K562 (cell line): ENCODE measurements around the gene VSIG10. TPM values are rescaled to one million over a fixed set of nuclear protein-coding genes. Genes with fewer than 3 reads are reported as not detected.

Experiments used
- ATAC-seq: fragments of 200-7000 bp; cut with Tn5 transposase; 3 replicates; pipeline ENCODE4 v1.9.1; 2020; ENCODE audit warnings: moderate library complexity
- BruUV-seq: library from RNA; stranded (reverse); fragments of 400-500 nt; replicated peaks from 2 replicates; lab custom pipeline; 2021; lab: Mats Ljungman, UMichigan
- CTCF ChIA-PET: fragments of 300-600 bp; formaldehyde crosslinking; extraction: SDS; loops from one replicate; lab custom pipeline; 2021; ENCODE audit warnings: low intra/inter-chr PET ratio; lab: Yijun Ruan, JAX
- POLR2A ChIA-PET: fragments of 300-600, 350-650 bp; sonication (Branson Sonifier 250); formaldehyde crosslinking; extraction: SDS; loops from one replicate; lab custom pipeline; 2021; ENCODE audit warnings: antibody characterized with exemption, inconsistent platforms; lab: Yijun Ruan, JAX
- DNase-seq, 4 experiments: peaks; one replicate each; pipeline versions ENCODE4 v3.0.0 to v3.0.0-alpha.2; 2011 to 2018; ENCODE audit warnings: low spot score in 3 of 4, mixed read lengths in 3 of 4; ENCODE audit errors: extremely low read depth in 1 of 4
- FAIRE-seq: peaks from 2 replicates; lab custom pipeline; 2011; peaks lifted over from hg19 to GRCh38; lab: Jason Lieb, UNC
- H2AFZ ChIP-seq: 2 replicates; pipeline ENCODE4 v1.6.0; 2011; ENCODE audit warnings: low read depth, low read length, control low read depth, inconsistent platforms
- H3K27ac ChIP-seq: fragments of 200-600 bp; 3 replicates; pipeline ENCODE4 v1.8.0; 2011; ENCODE audit warnings: low read depth, mild to moderate bottlenecking, control low read depth, inconsistent platforms, low read length, moderate library complexity, mixed read lengths; ENCODE audit errors: extremely low read depth
- H3K27me3 ChIP-seq, 2 experiments: fragments of 300-600 bp in 1 of 2; 2 replicates in 1 of 2; 3 replicates in 1 of 2; pipeline versions ENCODE4 v1.6.0 to v1.8.0; 2011; ENCODE audit warnings: inconsistent platforms in 2 of 2, low read length in 2 of 2, mild to moderate bottlenecking in 1 of 2, mixed read lengths in 1 of 2, moderate library complexity in 1 of 2; ENCODE audit not compliant: control insufficient read depth in 2 of 2, insufficient read depth in 2 of 2
- H3K36me3 ChIP-seq: fragments of 300-600 bp; 3 replicates; pipeline ENCODE4 v1.8.0; 2011; ENCODE audit warnings: mild to moderate bottlenecking, low read length, inconsistent platforms; ENCODE audit not compliant: control insufficient read depth, insufficient read depth
- H3K4me1 ChIP-seq, 2 experiments: fragments of 200-600 bp in 1 of 2; replicated peaks in 1 of 2; 2 replicates in 1 of 2; 3 replicates in 1 of 2; pipeline versions ENCODE4 v1.5.1 to v1.8.0; 2011; ENCODE audit warnings: inconsistent platforms in 2 of 2, low read length in 2 of 2, mild to moderate bottlenecking in 1 of 2, mixed read lengths in 1 of 2, moderate library complexity in 1 of 2; ENCODE audit not compliant: control insufficient read depth in 2 of 2, insufficient read depth in 2 of 2
- H3K4me2 ChIP-seq: 2 replicates; pipeline ENCODE4 v1.6.1; 2011; ENCODE audit warnings: low read length, control low read depth, inconsistent platforms, mixed read lengths; ENCODE audit not compliant: insufficient read depth
- H3K4me3 ChIP-seq: fragments of 200-600 bp; sonication (generic), shearing (Covaris generic); 2 replicates; pipeline ENCODE4 v1.5.1; 2016; ENCODE audit warnings: control low read depth, inconsistent platforms
- H3K79me2 ChIP-seq: fragments of 200-600 bp; 3 replicates; pipeline ENCODE4 v1.8.0; 2011; ENCODE audit warnings: low read length, inconsistent platforms; ENCODE audit not compliant: control insufficient read depth, insufficient read depth
- H3K9ac ChIP-seq, 2 experiments: 2 replicates each; pipeline versions ENCODE4 v1.6.0 to v1.6.1; 2011; ENCODE audit warnings: low read depth in 2 of 2, low read length in 2 of 2, control low read depth in 1 of 2, inconsistent platforms in 1 of 2, mild to moderate bottlenecking in 1 of 2, mixed read lengths in 1 of 2; ENCODE audit not compliant: insufficient read depth in 1 of 2
- H3K9me1 ChIP-seq: one replicate; pipeline ENCODE4 v1.6.0; 2011; ENCODE audit warnings: inconsistent platforms, mild to moderate bottlenecking, low read length, moderate library complexity; ENCODE audit not compliant: control insufficient read depth, insufficient read depth
- H3K9me3 ChIP-seq: replicated peaks from 2 replicates; pipeline ENCODE4 v1.5.1; 2011; ENCODE audit warnings: low read depth, low read length, inconsistent platforms; ENCODE audit not compliant: control insufficient read depth, insufficient read depth
- H4K20me1 ChIP-seq: replicated peaks from 2 replicates; pipeline ENCODE4 v1.6.1; 2011; ENCODE audit warnings: low read length, inconsistent platforms, mixed read lengths; ENCODE audit not compliant: control insufficient read depth, insufficient read depth
- ATF7 ChIP-seq: fragments of 450-650 bp; IDR thresholded peaks from 2 replicates; pipeline ENCODE4 v1.7.1; 2014; ENCODE audit warnings: mild to moderate bottlenecking, moderate library complexity
- BDP1 ChIP-seq: IDR thresholded peaks from 3 replicates; pipeline ENCODE4 v1.6.1; 2011; ENCODE audit not compliant: insufficient read length, insufficient read depth
- C11orf30 ChIP-seq: fragments of 450-650 bp; IDR thresholded peaks from 2 replicates; pipeline ENCODE4 v1.6.1; 2016; ENCODE audit warnings: low read depth, mild to moderate bottlenecking
- ETS2 ChIP-seq: IDR thresholded peaks from 2 replicates; pipeline ENCODE4 v1.6.1; 2016; ENCODE audit warnings: borderline replicate concordance, missing genetic modification characterization, mild to moderate bottlenecking, moderate library complexity, missing compliant biosample characterization; ENCODE audit not compliant: poor library complexity, severe bottlenecking
- GABPB1 ChIP-seq: sonication (generic); formaldehyde crosslinking; IDR thresholded peaks from 2 replicates; pipeline ENCODE4 v1.8.0; 2022; ENCODE audit warnings: mild to moderate bottlenecking, missing genetic modification reagents
- MBD2 ChIP-seq: sonication (generic); IDR thresholded peaks from 2 replicates; pipeline ENCODE4 v1.6.1; 2016; ENCODE audit warnings: low read depth, borderline replicate concordance
- NBN ChIP-seq: fragments of 450-650 bp; IDR thresholded peaks from 2 replicates; pipeline ENCODE4 v1.6.1; 2016; ENCODE audit warnings: low read depth, mild to moderate bottlenecking
- PRPF4 ChIP-seq: fragments of 200-400 bp; formaldehyde crosslinking; IDR thresholded peaks from one replicate; pipeline ENCODE4 v1.6.1; 2017; ENCODE audit warnings: low read length, low read depth, mild to moderate bottlenecking; ENCODE audit not compliant: insufficient read depth, poor library complexity, severe bottlenecking
- RBM15 ChIP-seq: fragments of 200-400 bp; formaldehyde crosslinking; IDR thresholded peaks from 2 replicates; pipeline ENCODE4 v1.6.1; 2018; ENCODE audit warnings: mild to moderate bottlenecking, low read length, moderate library complexity; ENCODE audit not compliant: insufficient read depth
- SREBF1 ChIP-seq: fragments of 150-350 bp; IDR thresholded peaks from 2 replicates; pipeline ENCODE4 v1.6.1; 2014; ENCODE audit warnings: antibody characterized with exemption, low read depth, low read length, borderline replicate concordance
- TAF7 ChIP-seq: fragments of 450-650 bp; IDR thresholded peaks from 2 replicates; pipeline ENCODE4 v1.6.1; 2016; ENCODE audit warnings: missing genetic modification characterization, missing compliant biosample characterization
- TCFL5 ChIP-seq: fragments of 250-450 bp; sonication (Bioruptor Pico); conservative IDR thresholded peaks from 2 replicates; pipeline ENCODE4 v1.6.1; 2021; ENCODE audit warnings: mild to moderate bottlenecking, moderate library complexity, matching md5 sums
- ZNF23 ChIP-seq: fragments of 250-450 bp; sonication (Bioruptor Pico); IDR thresholded peaks from 2 replicates; pipeline ENCODE4 v1.4.0; 2020; ENCODE audit warnings: mild to moderate bottlenecking
- ZNF561 ChIP-seq: fragments of 450-650 bp; formaldehyde crosslinking; conservative IDR thresholded peaks from 2 replicates; pipeline ENCODE4 v1.4.0; 2020; ENCODE audit warnings: mild to moderate bottlenecking, moderate library complexity
- WGBS: fragments of 100-300 bp; shearing (Covaris generic); methylation state at CpG from one replicate; pipeline ENCODE4 v1.1.6; 2016; ENCODE audit warnings: low coverage, mixed read lengths; ENCODE audit not compliant: insufficient coverage; ENCODE audit errors: missing lambda C conversion rate; 5-methylcytosine and 5-hydroxymethylcytosine counted together
- in situ Hi-C: fragments of 300-500 bp; cut with MboI; formaldehyde crosslinking; loops from 4 replicates; pipeline ENCODE4 v1.15.0; 2018; ENCODE audit warnings: inconsistent platforms, mixed read lengths
- intact Hi-C: fragments of 100-400 bp; cut with micrococcal nuclease; formaldehyde crosslinking; loops from 2 replicates; pipeline ENCODE4 v1.14.2; 2022
- polyA plus RNA-seq, 8 experiments: library from polyadenylated mRNA; depleted of rRNA in 4 of 8; stranded (reverse) in 5 of 8; unstranded in 3 of 8; fragments of >200 nt; fragmentation: Nextera tagmentation in 2 of 8; fragmentation: Illumina TruSeq in 1 of 8; extraction: Ambion mirVana in 2 of 8; extraction: Trizol in 1 of 8; gene quantifications; 2 replicates each; pipeline versions ENCODE4 v1.2.1 to v1.2.3, GENCODE V29; 2011 to 2014; ENCODE audit warnings: inconsistent platforms in 1 of 8, missing spikeins in 1 of 8
- total RNA-seq, 7 experiments: library from RNA; depleted of rRNA in 6 of 7; stranded (reverse); fragments of >200 nt in 6 of 7; fragmentation: Illumina TruSeq in 2 of 7; extraction: Trizol in 2 of 7; gene quantifications; 2 replicates each; pipeline versions ENCODE4 v1.2.1 to v1.2.3, GENCODE V29; 2011 to 2021; ENCODE audit warnings: low replicate concordance in 1 of 7
- TF ChIP-seq, protein P1 (sequence below): conservative IDR thresholded peaks from 2 replicates; pipeline ENCODE4 v1.6.1; 2011; ENCODE audit warnings: low read depth, mild to moderate bottlenecking, low read length; ENCODE audit not compliant: control insufficient read depth
- TF ChIP-seq, protein P2 (sequence below): fragments of 450-650 bp; IDR thresholded peaks from 2 replicates; pipeline ENCODE4 v1.6.1; 2016; ENCODE audit warnings: missing biosample characterization, missing genetic modification characterization
- TF ChIP-seq, protein P3 (sequence below): fragments of 450-650 bp; IDR thresholded peaks from 2 replicates; pipeline ENCODE4 v1.6.1; 2016; ENCODE audit warnings: antibody characterized with exemption

VSIG10 gene
- total and polyA plus RNA-seq, 9 of the 15 experiments (the other 6 are each of a cell fraction or from before 2014, with no cell fraction given): 4.1 to 8.8 (median 4.7) TPM

- H3K4me1 ChIP-seq: peaks cover 15 to 38% of the 10 kb centered on the region in 2 experiments
- no peak overlapping the region for H3K4me3 ChIP-seq
- no peak for ATAC-seq
- intact Hi-C loops: loop anchor here (5.0 kb wide), 1 partner anchor 39 kb away; the partner anchor contains the start of gene VSIG10
- DNase-seq: no peak
- 47% methylated on average over 4 of the region's 4 CpGs for WGBS
- no peak overlapping the region for H2AFZ ChIP-seq
- H3K9me1 ChIP-seq: no peaks in the 10 kb centered on the region
- H3K9ac ChIP-seq: no peak overlapping the region
- H3K27ac ChIP-seq: no peak overlapping the region
- H4K20me1 ChIP-seq: peaks cover 5% of the 10 kb centered on the region; the same call in 1 of the 2 replicates
- H3K4me2 ChIP-seq: no peak overlapping the region
- no TSS peak for BruUV-seq
- ChIA-PET POLR2A (interaction anchor here (0.6 to 2.5 kb wide), 6 partner anchors 10 to 1654 kb away, joined by 3 to 7 read pairs (median 4); partner anchors contain the start of gene PEBP1), CTCF (interaction anchor here (0.6 kb wide), 1 partner anchor 35 kb away, joined by 3 read pairs; no protein-coding TSS in a partner anchor)
- H3K9me3 ChIP-seq: no peaks in the 10 kb centered on the region
- peak; percentile 23 for FAIRE-seq
- H3K27me3 ChIP-seq: peaks cover 5 to 14% of the 10 kb centered on the region in 2 experiments; a peak in 4 of 5 replicates
- no peaks in the 10 kb centered on the region for H3K36me3 ChIP-seq
- in situ Hi-C loops: no loop called here
- H3K79me2 ChIP-seq: peaks cover 32% of the 10 kb centered on the region
- TF ChIP-seq MBD2 (no peak), PRPF4 (no peak), GABPB1 (CRISPR knock-in tag) (no peak), TCFL5 (CRISPR knock-in tag) (no peak), NBN (no peak), ATF7 (peak; percentile 58; the same call in 1 of the 2 replicates), RBM15 (no peak), C11orf30 (peak; percentile 32; the same call in 1 of the 2 replicates), TAF7 (no peak), ZNF23 (no peak), BDP1 (no peak), ETS2 (tag) (no peak), ZNF561 (CRISPR knock-in tag) (no peak), SREBF1 (no peak)
- TF ChIP-seq, protein P1, sequence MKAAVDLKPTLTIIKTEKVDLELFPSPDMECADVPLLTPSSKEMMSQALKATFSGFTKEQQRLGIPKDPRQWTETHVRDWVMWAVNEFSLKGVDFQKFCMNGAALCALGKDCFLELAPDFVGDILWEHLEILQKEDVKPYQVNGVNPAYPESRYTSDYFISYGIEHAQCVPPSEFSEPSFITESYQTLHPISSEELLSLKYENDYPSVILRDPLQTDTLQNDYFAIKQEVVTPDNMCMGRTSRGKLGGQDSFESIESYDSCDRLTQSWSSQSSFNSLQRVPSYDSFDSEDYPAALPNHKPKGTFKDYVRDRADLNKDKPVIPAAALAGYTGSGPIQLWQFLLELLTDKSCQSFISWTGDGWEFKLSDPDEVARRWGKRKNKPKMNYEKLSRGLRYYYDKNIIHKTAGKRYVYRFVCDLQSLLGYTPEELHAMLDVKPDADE: no peak
- TF ChIP-seq, protein P2, sequence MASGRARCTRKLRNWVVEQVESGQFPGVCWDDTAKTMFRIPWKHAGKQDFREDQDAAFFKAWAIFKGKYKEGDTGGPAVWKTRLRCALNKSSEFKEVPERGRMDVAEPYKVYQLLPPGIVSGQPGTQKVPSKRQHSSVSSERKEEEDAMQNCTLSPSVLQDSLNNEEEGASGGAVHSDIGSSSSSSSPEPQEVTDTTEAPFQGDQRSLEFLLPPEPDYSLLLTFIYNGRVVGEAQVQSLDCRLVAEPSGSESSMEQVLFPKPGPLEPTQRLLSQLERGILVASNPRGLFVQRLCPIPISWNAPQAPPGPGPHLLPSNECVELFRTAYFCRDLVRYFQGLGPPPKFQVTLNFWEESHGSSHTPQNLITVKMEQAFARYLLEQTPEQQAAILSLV: peak; percentile 79
- TF ChIP-seq, protein P3, sequence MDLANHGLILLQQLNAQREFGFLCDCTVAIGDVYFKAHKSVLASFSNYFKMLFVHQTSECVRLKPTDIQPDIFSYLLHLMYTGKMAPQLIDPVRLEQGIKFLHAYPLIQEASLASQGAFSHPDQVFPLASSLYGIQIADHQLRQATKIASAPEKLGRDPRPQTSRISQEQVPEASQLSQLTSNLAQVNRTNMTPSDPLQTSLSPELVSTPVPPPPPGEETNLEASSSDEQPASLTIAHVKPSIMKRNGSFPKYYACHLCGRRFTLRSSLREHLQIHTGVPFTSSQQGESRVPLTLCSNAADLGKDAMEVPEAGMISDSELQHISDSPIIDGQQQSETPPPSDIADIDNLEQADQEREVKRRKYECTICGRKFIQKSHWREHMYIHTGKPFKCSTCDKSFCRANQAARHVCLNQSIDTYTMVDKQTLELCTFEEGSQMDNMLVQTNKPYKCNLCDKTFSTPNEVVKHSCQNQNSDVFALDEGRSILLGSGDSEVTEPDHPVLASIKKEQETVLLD: no peak
These were observed 40.0 kb downstream of the VSIG10 start for GRCh38 chr12:118063576-118064391.
